Heart right ventricle (tissue), 16 donors: ENCODE data around the gene LTO1. TPM values are rescaled to one million over a fixed set of nuclear protein-coding genes. Genes with fewer than 3 reads are reported as not detected.

Experiments
- ATAC-seq, 8 donors: fragments of 200-7000 bp; cut with Tn5 transposase; one replicate each; pipeline ENCODE4 v1.9.1; 2020; ENCODE audit warnings: mild to moderate bottlenecking in 8 of 8, moderate library complexity in 8 of 8, moderate number of reproducible peaks in 1 of 8
- DNase-seq, 2 donors: peaks; one replicate each; pipeline ENCODE4 v3.0.0-alpha.2; 2020
- H3K27ac ChIP-seq, 10 donors: fragments of 200-600 bp; sonication (generic) in 2 of 10; one replicate each; pipeline versions ENCODE4 v1.5.0 to v1.8.0; 2020 to 2022; ENCODE audit warnings: mild to moderate bottlenecking in 3 of 10
- H3K27me3 ChIP-seq, 7 donors: fragments of 200-600 bp; one replicate each; pipeline ENCODE4 v1.8.0; 2021 to 2022; ENCODE audit warnings: mild to moderate bottlenecking in 2 of 7
- H3K36me3 ChIP-seq, 9 donors: fragments of 200-600 bp; sonication (generic) in 1 of 9; one replicate each; pipeline versions ENCODE4 v1.5.0 to v1.8.0; 2020 to 2022; ENCODE audit warnings: mild to moderate bottlenecking in 2 of 9
- H3K4me1 ChIP-seq, 9 donors: fragments of 200-600 bp; sonication (generic) in 1 of 9; one replicate each; pipeline versions ENCODE4 v1.5.0 to v1.8.0; 2020 to 2022; ENCODE audit warnings: mild to moderate bottlenecking in 4 of 9
- H3K4me3 ChIP-seq, 10 donors: fragments of 200-600 bp; sonication (generic) in 2 of 10; one replicate each; pipeline versions ENCODE4 v1.5.0 to v1.8.0; 2020 to 2022; ENCODE audit warnings: mild to moderate bottlenecking in 7 of 10, moderate library complexity in 2 of 10
- H3K9me3 ChIP-seq, 11 donors: fragments of 200-600 bp in 10 of 11; sonication (generic) in 2 of 11; one replicate each; pipeline versions ENCODE4 v1.5.0 to v1.8.0; 2013 to 2022; ENCODE audit warnings: mild to moderate bottlenecking in 2 of 11, control low read depth in 1 of 11, moderate library complexity in 1 of 11
- WGBS, 2 donors: extraction: QIAGEN DNeasy Blood & Tissue Kit; methylation state at CpG; one replicate each; pipeline ENCODE4 v1.1.7; 2013; ENCODE audit warnings: inconsistent platforms in 1 of 2; 5-methylcytosine and 5-hydroxymethylcytosine counted together
- intact Hi-C, 10 donors: fragments of 100-400 bp; cut with DNase I; formaldehyde crosslinking; loops; one replicate each; pipeline versions ENCODE4 v1.11.1 to v1.14.2; 2022
- polyA plus RNA-seq, 2 donors: library from polyadenylated mRNA; stranded (reverse); fragments of 200-250 nt; gene quantifications; one replicate each; pipeline ENCODE4 v1.2.3, GENCODE V29; 2013
- total RNA-seq, 10 donors: library from RNA; stranded (reverse); fragmentation: NEBNext Ultra II Directional in 3 of 10; extraction: Animal tissue kit (Norgen Biotek cat#: 25700) in 3 of 10; gene quantifications; one replicate each; pipeline versions ENCODE4 v1.2.1 to v1.2.4, GENCODE V29; 2021 to 2023
- TF ChIP-seq, protein P1 (sequence below), 9 donors: fragments of 200-600 bp; sonication (generic) in 2 of 9; IDR thresholded peaks; one replicate each; pipeline versions ENCODE4 v1.5.0 to v1.8.0; 2021 to 2022; ENCODE audit warnings: antibody characterized with exemption in 9 of 9, mild to moderate bottlenecking in 5 of 9, moderate library complexity in 1 of 9
- donor health status: Arrhythmogenic right ventricular cardiomyopathy.
- donor health status: ischemic (EF 13 %, LVEDD 7.1; RV severe dilation, severe dysfunction).
- donor health status: healthy with polysubstance abuse.
- donor health status: DM: no; HTN: yes; CAD: no.
- donor health status: DM: no; HTN: no; CAD: no.
- donor health status: ischemic (EF 25% LVEDD 6.9; RV normal size, moderate dysfunction).
- donor health status: ischemic (EF 25% LVEDD 5.7; RV mildly dilated, moderate dysfunction).
- donor health status: healthy.
- donor health status: DM: yes; HTN: yes; CAD: no.
- donor health status: Ischemic cardiomyopathy.
- donor health status: ischemic (EF 35%, LVEDD 5.7; RV mildly dilated, moderate dysfunction).
- donor health status: nonischemic (EF 11% LVEDD 7.7; RV severe dilation, severe dysfunction).
- donor health status: DM: yes; HTN: yes; CAD: no.
- donor health status: PGD.
- donor health status: ischemic (EF 29% LVEDD 5.4; RV normal size, mild dysfunction).
- donor health status: nonischemic (EF 23%, LVEDD 6.1; RV moderate dilation, normal function).

Gene LTO1
- total and polyA plus RNA-seq, 12 donors, result 7.0 to 22.6 (median 8.2) TPM

DNA sequence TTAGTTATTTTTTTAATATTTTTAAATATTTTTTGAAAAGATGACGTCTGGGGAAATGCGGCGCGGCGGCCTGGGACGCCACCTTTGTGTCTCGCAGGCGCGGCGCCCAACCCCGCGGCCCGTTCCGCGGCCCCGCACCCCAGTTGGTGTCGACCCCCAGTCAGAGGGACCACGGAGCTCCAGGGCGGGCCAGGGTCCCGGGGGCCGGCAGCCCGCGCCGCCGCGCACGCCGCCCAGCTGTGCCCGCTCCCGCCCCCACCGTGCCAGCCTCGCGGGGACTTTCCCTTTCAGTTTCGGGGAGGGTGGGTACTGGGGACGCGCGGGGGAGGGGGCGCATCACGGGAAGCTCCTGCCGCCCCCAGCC, 32.6 kb downstream of the LTO1 start:
- 0 to 1% methylated on average over 23 to 40 of the region's 40 CpGs for WGBS, 2 donors
- Histone ChIP-seq H3K9me3 (no peaks in the 10 kb centered on the region), H3K27ac (peak overlapping the region; percentile 90 to 99 (median 95)), H3K27me3 (peaks cover 0 to 47% (median 8%) of the 10 kb centered on the region in 7 donors), H3K4me1 (peaks cover 16 to 80% (median 64%) of the 10 kb centered on the region in 9 donors), H3K4me3 (peak overlapping the region; percentile 77 to 99 (median 84)), H3K36me3 (peaks cover 0 to 46% (median 14%) of the 10 kb centered on the region in 9 donors)
- intact Hi-C loops, result loop anchor here (2.0 to 10.0 kb wide), 15 partner anchors 200 to 748 kb away; partner anchors contain the start of genes MYEOV (in 4 of the 10), IGHMBP2 (in 1 of the 10) and MRPL21 (in 1 of the 10)
- ATAC-seq, result peak in 3 of 8 donors; percentile 1 to 6 (median 6)
- TF ChIP-seq, protein P1, sequence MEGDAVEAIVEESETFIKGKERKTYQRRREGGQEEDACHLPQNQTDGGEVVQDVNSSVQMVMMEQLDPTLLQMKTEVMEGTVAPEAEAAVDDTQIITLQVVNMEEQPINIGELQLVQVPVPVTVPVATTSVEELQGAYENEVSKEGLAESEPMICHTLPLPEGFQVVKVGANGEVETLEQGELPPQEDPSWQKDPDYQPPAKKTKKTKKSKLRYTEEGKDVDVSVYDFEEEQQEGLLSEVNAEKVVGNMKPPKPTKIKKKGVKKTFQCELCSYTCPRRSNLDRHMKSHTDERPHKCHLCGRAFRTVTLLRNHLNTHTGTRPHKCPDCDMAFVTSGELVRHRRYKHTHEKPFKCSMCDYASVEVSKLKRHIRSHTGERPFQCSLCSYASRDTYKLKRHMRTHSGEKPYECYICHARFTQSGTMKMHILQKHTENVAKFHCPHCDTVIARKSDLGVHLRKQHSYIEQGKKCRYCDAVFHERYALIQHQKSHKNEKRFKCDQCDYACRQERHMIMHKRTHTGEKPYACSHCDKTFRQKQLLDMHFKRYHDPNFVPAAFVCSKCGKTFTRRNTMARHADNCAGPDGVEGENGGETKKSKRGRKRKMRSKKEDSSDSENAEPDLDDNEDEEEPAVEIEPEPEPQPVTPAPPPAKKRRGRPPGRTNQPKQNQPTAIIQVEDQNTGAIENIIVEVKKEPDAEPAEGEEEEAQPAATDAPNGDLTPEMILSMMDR (IDR thresholded peaks at IDR 0.05), result peak in 1 of 9 donors; percentile 8
- DNase-seq, result peak in 1 of 2 donors; percentile 55

DNA sequence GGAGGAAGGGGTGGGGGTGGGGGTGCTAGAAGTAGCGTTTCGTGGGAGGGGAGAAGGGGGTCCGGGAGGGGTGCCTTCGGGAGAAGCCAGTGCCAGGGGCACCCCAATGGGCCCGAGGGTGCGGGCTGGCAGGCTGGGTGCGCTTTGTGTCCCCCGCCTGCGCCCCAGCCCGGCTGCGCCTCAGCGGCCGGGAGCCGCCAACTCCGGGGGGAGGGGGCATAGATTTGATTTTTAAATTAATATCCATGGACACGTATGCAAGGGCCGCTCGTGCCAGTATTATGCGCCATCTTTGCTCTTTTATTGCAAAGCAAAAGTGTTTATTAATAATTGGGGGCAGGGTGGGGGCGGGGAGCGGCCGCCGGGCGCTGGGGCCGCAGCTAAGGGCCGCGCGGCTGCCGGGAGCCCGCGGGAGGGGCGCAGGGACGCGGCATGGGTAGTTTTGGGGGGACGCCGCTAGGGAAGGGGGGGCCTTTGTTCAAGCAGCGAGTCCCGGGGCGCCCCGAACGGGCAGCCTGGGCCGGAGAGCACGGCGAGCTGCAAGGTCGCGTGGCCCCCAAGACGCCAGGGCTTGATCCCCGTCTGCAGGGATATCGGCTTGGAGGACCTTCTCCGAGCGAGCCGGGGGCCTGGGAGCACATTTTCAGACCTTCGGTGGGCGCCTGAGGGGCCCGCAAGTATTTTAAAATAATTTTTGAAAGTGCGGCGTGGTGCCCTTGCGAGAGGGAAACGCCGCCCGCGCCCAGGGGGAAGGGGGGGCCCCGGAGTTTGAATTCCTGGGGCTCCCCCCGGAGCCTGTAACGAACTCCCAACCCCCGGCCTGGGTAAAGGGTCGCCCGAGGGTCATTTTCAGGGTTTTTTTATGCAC, 33.2 kb downstream of the LTO1 start:
- Histone ChIP-seq H3K27me3 (peaks cover 0 to 53% (median 14%) of the 10 kb centered on the region in 7 donors), H3K36me3 (peaks cover 0 to 40% (median 14%) of the 10 kb centered on the region in 9 donors), H3K9me3 (no peaks in the 10 kb centered on the region), H3K27ac (peak overlapping the region; percentile 90 to 99 (median 95)), H3K4me3 (peak overlapping the region; percentile 77 to 99 (median 84)), H3K4me1 (peaks cover 13 to 80% (median 69%) of the 10 kb centered on the region in 9 donors)
- intact Hi-C loops, result loop anchor here (2.0 to 10.0 kb wide), 15 partner anchors 199 to 747 kb away; partner anchors contain the start of genes MYEOV (in 4 of the 10), IGHMBP2 (in 1 of the 10) and MRPL21 (in 1 of the 10)
- TF ChIP-seq, protein P1 (IDR thresholded peaks at IDR 0.05), result no peak
- 0 to 1% methylated on average over 53 to 68 of the region's 68 CpGs for WGBS, 2 donors
- ATAC-seq, result no peak
- DNase-seq, result no peak

DNA sequence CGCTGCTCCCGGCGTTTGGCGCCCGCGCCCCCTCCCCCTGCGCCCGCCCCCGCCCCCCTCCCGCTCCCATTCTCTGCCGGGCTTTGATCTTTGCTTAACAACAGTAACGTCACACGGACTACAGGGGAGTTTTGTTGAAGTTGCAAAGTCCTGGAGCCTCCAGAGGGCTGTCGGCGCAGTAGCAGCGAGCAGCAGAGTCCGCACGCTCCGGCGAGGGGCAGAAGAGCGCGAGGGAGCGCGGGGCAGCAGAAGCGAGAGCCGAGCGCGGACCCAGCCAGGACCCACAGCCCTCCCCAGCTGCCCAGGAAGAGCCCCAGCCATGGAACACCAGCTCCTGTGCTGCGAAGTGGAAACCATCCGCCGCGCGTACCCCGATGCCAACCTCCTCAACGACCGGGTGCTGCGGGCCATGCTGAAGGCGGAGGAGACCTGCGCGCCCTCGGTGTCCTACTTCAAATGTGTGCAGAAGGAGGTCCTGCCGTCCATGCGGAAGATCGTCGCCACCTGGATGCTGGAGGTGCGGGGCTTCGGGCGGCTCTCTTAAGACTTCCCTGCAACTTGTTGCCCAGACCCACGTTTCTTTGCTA, 34.1 kb downstream of the LTO1 start, which contains the start of gene CCND1:
CCND1 (plus strand) TSS at position 162 of the 587 bp plus-strand sequence; CDS start at position 320, 158 bp downstream.
- Histone ChIP-seq H3K27me3 (peaks cover 0 to 61% (median 14%) of the 10 kb centered on the region in 7 donors), H3K9me3 (no peaks in the 10 kb centered on the region), H3K36me3 (peaks cover 0 to 32% (median 12%) of the 10 kb centered on the region in 9 donors), H3K4me1 (peaks cover 13 to 80% (median 77%) of the 10 kb centered on the region in 9 donors), H3K27ac (peak within 1 kb of the TSS; percentile 90 to 99 (median 95)), H3K4me3 (peak within 1 kb of the TSS; percentile 77 to 99 (median 84))
- DNase-seq (peak; percentile 78 to 85), ATAC-seq (peak; percentile 21 to 61 (median 48))
- TF ChIP-seq, protein P1 (IDR thresholded peaks at IDR 0.05), result peak in 5 of 9 donors; percentile 16 to 44 (median 33)
- WGBS, 2 donors, result 0% methylated on average over 48 to 49 of the region's 49 CpGs
- intact Hi-C loops, result loop anchor here in 9 of 10 donors (2.0 to 10.0 kb wide), 11 partner anchors 198 to 746 kb away; partner anchors contain the start of genes MYEOV (in 4 of the 9), IGHMBP2 (in 1 of the 9) and MRPL21 (in 1 of the 9)
